ENCODE results near the gene LYRM4. TPM values are rescaled to one million over a fixed set of nuclear protein-coding genes. Genes with fewer than 3 reads are reported as not detected.

Gene LYRM4
- total RNA-seq, 1 experiment from 2014 or later = 44.3 TPM

- Histone ChIP-seq H4K5ac (ENCODE audit: insufficient read length, low read depth, low read length) (no peak overlapping the region), H3K4me1 (ENCODE audit: insufficient read depth, low read length) (no peaks in the 10 kb centered on the region), H3T11ph (ENCODE audit: low read length) (no peak overlapping the region), H4K8ac (replicated peaks; ENCODE audit: insufficient read length, low read depth, low read length) (no peak overlapping the region), H3K23me2 (ENCODE audit: insufficient read length, low read depth, low read length, poor library complexity, severe bottlenecking) (no peaks in the 10 kb centered on the region), H3K9ac (ENCODE audit: extremely low read depth, insufficient read length, low read length) (no peak overlapping the region), H2BK20ac (ENCODE audit: low read depth, low read length, poor library complexity, severe bottlenecking) (no peak overlapping the region), H2BK15ac (ENCODE audit: low read depth, low read length) (no peak overlapping the region), H3K79me2 (ENCODE audit: insufficient read depth, low read length) (no peaks in the 10 kb centered on the region; the same call in 1 of the 2 replicates), H4K20me1 (ENCODE audit: control insufficient read depth, insufficient read depth, insufficient read length) (no peaks in the 10 kb centered on the region), H3K56ac (ENCODE audit: insufficient read length, low read depth, low read length) (no peak overlapping the region), H2AK5ac (ENCODE audit: insufficient read length, low read length) (no peak overlapping the region), H3K79me1 (ENCODE audit: insufficient read depth, low read depth, low read length, poor library complexity, severe bottlenecking) (no peaks in the 10 kb centered on the region), H3K4ac (ENCODE audit: low read depth, low read length) (no peak overlapping the region), H2BK5ac (ENCODE audit: insufficient read length, low read length) (no peak overlapping the region), H2BK12ac (ENCODE audit: insufficient read length, low read depth, low read length) (no peak overlapping the region), H3K23ac (ENCODE audit: insufficient read length, low read depth, low read length) (no peak overlapping the region), H3K18ac (ENCODE audit: insufficient read length, low read depth, low read length) (no peak overlapping the region), H3K27ac (ENCODE audit: insufficient read length, low read depth, low read length) (no peak overlapping the region), H4K91ac (ENCODE audit: insufficient read length, low read depth, low read length) (no peak overlapping the region), H3K9me3 (ENCODE audit: control insufficient read depth, low read depth, low read length) (no peaks in the 10 kb centered on the region), H3K14ac (ENCODE audit: insufficient read depth, low read length) (no peak overlapping the region), H3K27me3 (ENCODE audit: insufficient read depth, low read length) (no peaks in the 10 kb centered on the region), H2BK120ac (ENCODE audit: low read depth, low read length, poor library complexity, severe bottlenecking) (no peak overlapping the region), H2AFZ (ENCODE audit: low read length) (no peak overlapping the region), H3K4me2 (ENCODE audit: insufficient read depth, insufficient read length, low read length) (no peak overlapping the region)
- Mint-ChIP-seq H3K9me3 (no peaks in the 10 kb centered on the region; a peak in 1 of 5 replicates), H3K36me3 (ENCODE audit: insufficient read depth in 1 of 3, low read depth in 3 of 3) (peaks cover 2 to 11% (median 2%) of the 10 kb centered on the region in 3 experiments; a peak in 4 of 7 replicates), H3K27me3 (ENCODE audit: low read depth) (peaks cover 8% of the 10 kb centered on the region), H3K4me3 (no peak overlapping the region), H3K4me1 (peaks cover 1 to 2% of the 10 kb centered on the region in 2 experiments), H3K27ac (no peak overlapping the region)
- DNase-seq = no peak
- WGBS (ENCODE audit: extremely low coverage, insufficient read length, low lambda C conversion rate) = no CpG with 5 or more reads among the region's 7 CpGs
- TF ChIP-seq CTCF (conservative IDR thresholded peaks at IDR 0.05) = no peak
These were observed 159.9 kb downstream of the LYRM4 start for GRCh38 chr6:5100806-5101205.

All from H9 (cell line).